HK-2 (cell line): ENCODE results near the gene DCUN1D1.

Experiments
- DNase-seq: peaks from one replicate; pipeline ENCODE4 v3.0.0-alpha.2; 2018; ENCODE audit not compliant: unreplicated experiment

DCUN1D1 gene

GRCh38 chr3:182972387-182972786, 8.0 kb downstream of the DCUN1D1 start:
- no peak for DNase-seq

DNA sequence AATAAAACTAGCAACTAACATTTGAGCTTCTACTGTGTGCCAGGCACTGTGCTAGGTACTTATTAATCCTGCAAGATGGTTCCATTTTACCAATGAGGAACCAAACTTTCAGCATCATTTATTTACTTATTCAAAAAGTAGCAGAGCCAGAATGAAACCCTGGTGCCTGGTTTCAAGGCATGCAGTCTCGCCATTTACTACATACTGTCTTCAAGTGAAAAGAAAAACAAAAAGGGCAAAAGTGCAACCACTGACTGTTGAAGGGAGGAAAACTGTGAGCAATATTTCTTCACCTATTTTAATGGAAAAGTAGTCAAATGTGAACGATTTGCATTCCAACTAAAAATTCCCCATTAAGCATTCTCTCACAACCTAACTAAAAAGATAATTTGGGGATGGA, 8.7 kb downstream of the DCUN1D1 start:
- no peak for DNase-seq

- DNase-seq: no peak
These were observed 9.4 kb downstream of the DCUN1D1 start for GRCh38 chr3:182970811-182971418.

- DNase-seq: no peak
These were observed 10.5 kb downstream of the DCUN1D1 start for GRCh38 chr3:182969853-182970252.

- DNase-seq: no peak
These were observed 11.1 kb downstream of the DCUN1D1 start for GRCh38 chr3:182969277-182969676.

GRCh38 chr3:182967218-182968204, 12.8 kb downstream of the DCUN1D1 start:
- no peak for DNase-seq

DNA sequence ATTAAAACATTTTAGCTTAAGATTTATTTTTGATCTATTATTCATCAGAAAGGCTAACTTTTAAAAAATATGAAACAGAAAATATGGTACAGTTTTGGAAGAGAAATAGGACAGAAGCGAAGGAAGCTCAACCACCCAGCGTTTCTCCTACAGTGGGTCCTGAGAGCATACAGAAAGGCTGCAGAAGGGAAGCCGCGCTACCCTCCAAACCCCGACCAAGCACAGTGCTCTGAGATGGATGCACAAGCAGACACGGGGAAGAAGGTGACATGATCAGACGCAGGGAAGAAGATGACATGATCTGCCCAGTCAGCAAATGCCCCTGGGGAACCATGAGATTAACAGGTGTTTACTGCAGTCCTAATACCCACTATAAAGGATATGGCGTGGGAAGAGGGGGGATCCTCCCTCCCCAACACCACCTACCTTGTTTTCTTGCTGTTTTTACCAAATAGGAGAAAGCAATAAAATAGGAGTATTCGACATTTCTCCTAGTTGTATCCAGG, 14.4 kb downstream of the DCUN1D1 start:
- no peak for DNase-seq

- DNase-seq: no peak
These were observed 16.2 kb downstream of the DCUN1D1 start for GRCh38 chr3:182964179-182964578.

- no peak for DNase-seq
These were observed 18.2 kb downstream of the DCUN1D1 start for GRCh38 chr3:182962166-182962565.

GRCh38 chr3:182959474-182960350, 20.6 kb downstream of the DCUN1D1 start:
- no peak for DNase-seq

DNA sequence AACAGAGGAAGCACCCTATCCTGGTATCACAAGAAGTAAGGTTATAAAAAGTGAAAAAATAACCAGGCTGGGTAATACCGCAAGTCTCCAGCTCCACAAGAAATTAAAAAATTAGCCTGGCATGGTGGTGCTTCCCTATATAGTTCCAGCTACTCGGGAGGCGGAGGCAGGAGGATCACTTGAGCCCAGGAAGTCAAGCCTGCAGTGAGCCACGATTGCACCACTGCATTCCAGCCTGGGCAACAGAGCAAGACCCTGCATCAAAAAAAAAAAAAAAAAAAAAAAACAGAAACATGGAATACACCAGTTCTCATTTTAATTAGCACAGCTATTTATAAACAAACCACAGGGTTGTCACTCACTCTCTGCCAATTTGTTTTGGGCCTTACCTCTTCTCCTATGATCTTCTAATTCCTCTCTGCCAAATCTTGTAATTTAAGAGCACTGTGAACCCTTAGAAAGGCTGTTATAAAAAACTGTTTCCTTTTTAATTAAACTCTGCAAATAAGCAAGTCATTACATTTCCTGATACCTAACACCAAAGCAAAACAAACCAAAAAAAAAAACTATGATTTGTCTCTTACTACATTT, 22.6 kb downstream of the DCUN1D1 start:
- DNase-seq: no peak

GRCh38 chr3:182957226-182957625, 23.1 kb downstream of the DCUN1D1 start:
- DNase-seq: no peak

DNA sequence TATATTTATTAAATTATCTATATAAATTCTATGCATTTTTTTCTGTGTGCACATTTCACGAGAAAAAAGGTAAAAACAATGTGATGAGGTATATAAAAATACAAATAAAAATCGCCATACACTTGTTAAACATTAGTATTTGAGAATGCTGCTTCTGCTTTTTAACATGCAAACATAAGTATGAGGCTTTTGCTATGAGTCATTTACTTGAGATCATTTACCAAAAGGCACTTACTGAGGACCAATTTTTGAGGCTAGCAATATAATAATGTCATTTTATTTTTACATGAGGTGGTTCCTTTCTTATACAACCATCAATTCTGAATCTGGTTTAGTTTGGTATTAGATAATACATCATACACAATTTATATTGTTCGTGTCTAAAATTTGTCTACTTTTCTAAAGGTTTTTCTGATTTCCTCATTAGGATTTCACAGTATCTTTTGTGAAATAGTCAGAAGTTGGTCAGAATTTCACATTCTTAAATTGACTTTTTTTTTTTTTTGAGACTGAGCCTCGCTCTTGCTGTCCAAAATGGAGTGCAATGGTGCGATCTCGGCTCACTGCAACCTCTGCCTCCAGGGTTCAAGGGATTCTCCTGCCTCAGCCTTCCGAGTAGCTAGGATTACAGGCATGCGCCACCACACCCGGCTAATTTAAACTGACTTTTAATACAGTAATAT, 25.6 kb downstream of the DCUN1D1 start:
- DNase-seq: no peak

GRCh38 chr3:182949688-182950087, 30.6 kb downstream of the DCUN1D1 start:
- DNase-seq: no peak

- DNase-seq: no peak
These were observed 32.0 kb downstream of the DCUN1D1 start for GRCh38 chr3:182948305-182948704.

DNA sequence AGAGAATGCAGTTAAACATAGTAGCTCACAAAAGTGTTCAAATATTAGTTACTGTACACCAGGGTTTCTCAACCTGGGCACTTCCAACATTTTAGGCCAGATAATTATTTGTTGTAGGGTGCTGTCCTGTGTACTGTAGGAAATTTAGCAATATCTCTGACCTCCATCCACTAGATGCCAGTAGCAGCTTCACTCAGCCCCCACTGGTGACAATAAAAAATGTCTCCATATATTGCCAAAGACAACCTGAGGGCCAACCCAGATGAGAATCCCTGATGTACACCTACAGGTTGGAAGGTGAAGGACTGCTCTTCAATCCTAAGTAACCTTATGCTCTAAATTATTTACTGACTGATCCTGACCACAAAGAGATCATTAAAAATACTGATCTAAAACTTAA, 32.5 kb downstream of the DCUN1D1 start:
- DNase-seq: no peak

- no peak for DNase-seq
These were observed 38.6 kb downstream of the DCUN1D1 start for GRCh38 chr3:182941719-182942118.

DNA sequence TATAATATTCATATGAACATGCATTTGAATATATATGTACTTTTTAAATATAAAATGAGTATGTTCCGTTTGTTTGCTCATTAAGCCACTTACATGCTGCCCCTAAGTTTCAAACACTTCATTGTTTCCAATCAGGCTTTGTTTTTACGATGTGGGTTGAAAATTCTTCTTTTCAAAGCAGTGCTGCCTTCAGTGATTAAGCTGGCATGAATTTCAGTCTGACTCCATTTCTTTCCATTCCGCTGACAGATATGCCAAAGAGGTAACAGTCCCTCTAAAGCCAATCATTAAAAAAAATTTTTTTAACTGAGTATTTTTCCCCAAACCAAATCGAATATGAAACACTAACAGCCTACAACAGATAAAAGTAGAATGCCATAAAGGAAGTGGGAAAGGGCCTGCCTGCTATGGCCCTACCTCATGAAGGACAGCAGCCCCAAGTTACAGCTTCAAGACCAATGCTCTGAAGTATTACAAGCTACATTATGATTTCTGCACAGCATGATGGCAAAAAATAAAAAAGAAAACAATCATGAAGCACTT, 40.0 kb downstream of the DCUN1D1 start:
- no peak for DNase-seq

- DNase-seq: no peak
These were observed 42.9 kb downstream of the DCUN1D1 start for GRCh38 chr3:182937293-182938051.

- DNase-seq: no peak
These were observed 43.4 kb downstream of the DCUN1D1 start for GRCh38 chr3:182936918-182937285.
